OCI-LY3 (cell line): Measurements from ENCODE around the gene GSG1.

Experiments
- CTCF ChIP-seq: fragments of 200-600, 300-600 bp; sonication (generic); IDR thresholded peaks from 2 replicates; pipeline ENCODE4 v1.5.1; 2014; ENCODE audit warnings: antibody characterized with exemption, low read length, low read depth
- EZH2phosphoT487 ChIP-seq: fragments of 200-600 bp; shearing (Covaris generic); IDR thresholded peaks from 2 replicates; pipeline ENCODE4 v1.6.1; 2018; ENCODE audit warnings: antibody characterized with exemption, mixed run types, low read depth

GRCh38 chr12:13142747-13143146 lies 39.3 kb upstream of the GSG1 start:
- TF ChIP-seq CTCF, result no peak
- TF ChIP-seq EZH2phosphoT487, result no peak
